NOMO-1 (cell line): ENCODE results near the gene NDUFA13.

Source experiments
- DNase-seq, 2 experiments: peaks; one replicate each; lab custom pipeline; 2025; ENCODE audit not compliant: unreplicated experiment in 2 of 2; lab: John Stamatoyannopoulos, UW

NDUFA13 gene

GRCh38 chr19:19544954-19545591 lies 29.0 kb downstream of the NDUFA13 start:
- no peak for DNase-seq

GRCh38 chr19:19545707-19546106 lies 29.7 kb downstream of the NDUFA13 start:
- no peak for DNase-seq

GRCh38 chr19:19546751-19547162 lies 30.7 kb downstream of the NDUFA13 start:
- no peak for DNase-seq

GRCh38 chr19:19547674-19548336 lies 31.8 kb downstream of the NDUFA13 start:
- DNase-seq: no peak

GRCh38 chr19:19548915-19549759 lies 33.1 kb downstream of the NDUFA13 start:
- no peak for DNase-seq

- no peak for DNase-seq
Observed at GRCh38 chr19:19549804-19550464, 33.9 kb downstream of the NDUFA13 start.

GRCh38 chr19:19550485-19550929 lies 34.5 kb downstream of the NDUFA13 start:
- DNase-seq: no peak

GRCh38 chr19:19550972-19551852 lies 35.2 kb downstream of the NDUFA13 start:
- no peak for DNase-seq

GRCh38 chr19:19551853-19552192 lies 35.8 kb downstream of the NDUFA13 start:
- DNase-seq: no peak

GRCh38 chr19:19552798-19553197 lies 36.8 kb downstream of the NDUFA13 start:
- no peak for DNase-seq

GRCh38 chr19:19553670-19554069 lies 37.6 kb downstream of the NDUFA13 start:
- no peak for DNase-seq

- peak in 1 of 2 experiments; percentile 12 for DNase-seq
Observed at GRCh38 chr19:19554074-19555023, 38.3 kb downstream of the NDUFA13 start.

GRCh38 chr19:19558055-19558454 lies 42.0 kb downstream of the NDUFA13 start:
- no peak for DNase-seq

- no peak for DNase-seq
Observed at GRCh38 chr19:19558636-19559035, 42.6 kb downstream of the NDUFA13 start.

- no peak for DNase-seq
Observed at GRCh38 chr19:19559931-19560330, 43.9 kb downstream of the NDUFA13 start.

GRCh38 chr19:19561946-19562664 lies 46.1 kb downstream of the NDUFA13 start:
- DNase-seq: no peak

GRCh38 chr19:19562665-19563347 lies 46.8 kb downstream of the NDUFA13 start:
- DNase-seq: no peak

- no peak for DNase-seq
Observed at GRCh38 chr19:19563348-19563848, 47.4 kb downstream of the NDUFA13 start.
